Ovary (tissue), 9 donors: ENCODE results near the gene ADK. TPM values are rescaled to one million over a fixed set of nuclear protein-coding genes. Genes with fewer than 3 reads are reported as not detected.
"Not testable (repeated sequence)": the region's sequence is repeated elsewhere in the genome, so short reads cannot be mapped to it uniquely, and the experiment has no call there.

Source experiments
- DNase-seq, 5 donors: peaks; one replicate each; pipeline ENCODE4 v3.0.0-alpha.2; 2019 to 2020
- H3K27ac ChIP-seq, 2 donors: fragments of 200-600 bp; one replicate each; pipeline versions ENCODE4 v1.5.1 to v1.8.0; 2019 to 2022
- H3K27me3 ChIP-seq: fragments of 200-600 bp; one replicate; pipeline ENCODE4 v1.8.0; 2022
- H3K36me3 ChIP-seq: fragments of 200-600 bp; sonication (generic); one replicate; pipeline ENCODE4 v1.5.1; 2019
- H3K4me1 ChIP-seq: one replicate; pipeline ENCODE4 v1.8.1; 2013; ENCODE audit warnings: mild to moderate bottlenecking, moderate library complexity; ENCODE audit not compliant: insufficient read depth
- H3K4me3 ChIP-seq: fragments of 200-600 bp; sonication (generic); one replicate; pipeline ENCODE4 v1.5.1; 2017
- H3K9me3 ChIP-seq, 2 donors: fragments of 200-600 bp in 1 of 2; sonication (generic) in 1 of 2; one replicate each; pipeline versions ENCODE4 v1.5.1 to v1.8.1; 2013 to 2019; ENCODE audit warnings: mild to moderate bottlenecking in 1 of 2, moderate library complexity in 1 of 2
- CTCF ChIP-seq, 3 donors: fragments of 450-650 bp in 2 of 3; fragments of 200-600 bp in 1 of 3; IDR thresholded peaks; one replicate each; pipeline versions ENCODE4 v1.5.1 to v1.8.0; 2016 to 2022; ENCODE audit warnings: antibody characterized with exemption in 3 of 3, mild to moderate bottlenecking in 1 of 3
- EP300 ChIP-seq: sonication (generic); formaldehyde crosslinking; IDR thresholded peaks from one replicate; pipeline ENCODE4 v1.6.1; 2017; ENCODE audit warnings: antibody characterized with exemption
- POLR2A ChIP-seq: fragments of 450-650 bp; IDR thresholded peaks from one replicate; pipeline ENCODE4 v1.6.1; 2017; ENCODE audit warnings: antibody characterized with exemption, mild to moderate bottlenecking, moderate library complexity
- WGBS, 3 donors: extraction: QIAGEN DNeasy Blood & Tissue Kit in 1 of 3; methylation state at CpG; one replicate each; pipeline versions ENCODE4 v1.1.5 to v1.1.7; 2013 to 2017; 5-methylcytosine and 5-hydroxymethylcytosine counted together
- intact Hi-C, 4 donors: fragments of 100-400 bp; cut with DNase I; formaldehyde crosslinking; loops; one replicate each; pipeline versions ENCODE4 v1.11.0 to v1.15.1; 2022 to 2023
- polyA plus RNA-seq, 2 donors: library from polyadenylated mRNA; stranded (reverse); fragments of 200-250 nt in 1 of 2; fragments of 350-450 nt in 1 of 2; fragmentation: Illumina TruSeq in 1 of 2; extraction: RNeasy Lipid Tissue Mini Kit (QIAGEN cat#74804) in 1 of 2; gene quantifications; one replicate each; pipeline ENCODE4 v1.2.3, GENCODE V29; 2013 to 2014
- total RNA-seq, 7 donors: library from RNA; depleted of rRNA in 2 of 7; stranded (reverse); fragments of >200 nt in 2 of 7; fragmentation: NEBNext Ultra II Directional in 3 of 7; extraction: Animal tissue kit (Norgen Biotek cat#: 25700) in 3 of 7; gene quantifications; one replicate each; pipeline versions ENCODE4 v1.1.0 to v1.2.4, GENCODE V29; 2016 to 2023
- donor health status: DM: no; HTN: no; CAD: no; lungs with moderate emphysema.
- donor health status: DM: no; HTN: no; CAD: no.
- donor health status: Bipolar disorder and iron deficiency.
- donor health status: DM: yes; HTN: yes; CAD: no.
- donor health status: DM: no; HTN: no; CAD: no.
- donor health status: DM: yes; HTN: yes; CAD: no.

The ADK gene
- total and polyA plus RNA-seq, 9 donors = 9.4 to 20.4 (median 12.2) TPM

- Histone ChIP-seq H3K9me3 (no peaks in the 10 kb centered on the region), H3K36me3 (no peaks in the 10 kb centered on the region), H3K4me3 (no peak overlapping the region), H3K27ac (no peak overlapping the region), H3K27me3 (no peaks in the 10 kb centered on the region), H3K4me1 (no peaks in the 10 kb centered on the region)
- no peak for DNase-seq
- TF ChIP-seq EP300 (no peak), POLR2A (no peak), CTCF (IDR thresholded peaks at IDR 0.05) (no peak)
- intact Hi-C loops = no loop called here
- WGBS, 3 donors = 94 to 97% (median 97%) methylated on average over 1 of the region's 1 CpG
Measured at GRCh38 chr10:74344306-74344705, 193.3 kb downstream of the ADK start.

DNA sequence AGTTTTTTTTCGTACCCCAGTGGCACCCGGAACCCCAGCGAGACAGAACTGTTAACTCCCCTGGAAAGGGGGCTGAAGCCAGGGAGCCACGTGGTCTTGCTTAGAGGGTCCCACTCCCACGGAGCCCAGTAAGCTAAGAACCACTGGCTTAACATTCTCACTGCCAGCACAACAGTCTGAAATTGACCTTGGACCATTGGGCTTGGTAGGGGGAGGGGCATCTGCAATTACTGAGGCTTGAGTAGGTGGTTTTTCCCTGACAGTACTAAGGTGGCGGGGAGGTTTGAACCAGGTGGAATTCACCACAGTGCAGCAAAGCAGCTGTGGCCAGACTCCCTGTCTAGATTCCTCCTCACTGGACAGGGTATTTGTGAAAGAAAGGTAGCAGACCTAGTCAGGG lies 196.5 kb downstream of the ADK start:
- Histone ChIP-seq H3K27me3 (no peaks in the 10 kb centered on the region), H3K4me1 (no peaks in the 10 kb centered on the region), H3K36me3 (no peaks in the 10 kb centered on the region), H3K4me3 (no peak overlapping the region), H3K27ac (no peak overlapping the region), H3K9me3 (no peaks in the 10 kb centered on the region)
- TF ChIP-seq EP300 (no peak), POLR2A (no peak), CTCF (IDR thresholded peaks at IDR 0.05) (no peak)
- 79 to 85% (median 84%) methylated on average over 6 of the region's 6 CpGs for WGBS, 3 donors
- no peak for DNase-seq
- intact Hi-C loops = no loop called here

DNA sequence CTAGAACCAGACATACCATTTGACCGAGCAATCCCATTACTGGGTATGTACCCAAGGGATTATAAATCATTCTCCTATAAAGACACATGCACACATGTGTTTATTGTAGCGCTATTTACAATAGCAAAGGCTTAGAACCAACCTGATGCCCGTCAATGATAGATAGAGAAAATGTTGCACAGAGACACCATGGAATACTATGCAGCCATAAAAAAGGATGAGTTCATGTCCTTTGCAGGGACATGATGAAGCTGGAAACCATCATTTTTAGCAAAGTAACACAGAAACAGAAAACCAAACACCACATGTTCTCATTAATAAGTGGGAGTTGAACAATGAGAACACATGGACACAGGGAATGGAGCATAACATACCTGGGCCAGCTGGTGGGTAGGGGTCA lies 202.0 kb downstream of the ADK start:
- 95 to 100% (median 97%) methylated on average over 3 of the region's 3 CpGs for WGBS, 3 donors
- DNase-seq, H3K27ac ChIP-seq, H3K9me3 ChIP-seq, H3K27me3 ChIP-seq, intact Hi-C loops, H3K36me3 ChIP-seq, H3K4me1 ChIP-seq, H3K4me3 ChIP-seq: not testable (repeated sequence)

- no peaks in the 10 kb centered on the region for H3K9me3 ChIP-seq
- TF ChIP-seq POLR2A (no peak), EP300 (no peak), CTCF (IDR thresholded peaks at IDR 0.05) (no peak)
- H3K36me3 ChIP-seq = no peaks in the 10 kb centered on the region
Measured at GRCh38 chr10:74361678-74362077, 210.7 kb downstream of the ADK start.

DNA sequence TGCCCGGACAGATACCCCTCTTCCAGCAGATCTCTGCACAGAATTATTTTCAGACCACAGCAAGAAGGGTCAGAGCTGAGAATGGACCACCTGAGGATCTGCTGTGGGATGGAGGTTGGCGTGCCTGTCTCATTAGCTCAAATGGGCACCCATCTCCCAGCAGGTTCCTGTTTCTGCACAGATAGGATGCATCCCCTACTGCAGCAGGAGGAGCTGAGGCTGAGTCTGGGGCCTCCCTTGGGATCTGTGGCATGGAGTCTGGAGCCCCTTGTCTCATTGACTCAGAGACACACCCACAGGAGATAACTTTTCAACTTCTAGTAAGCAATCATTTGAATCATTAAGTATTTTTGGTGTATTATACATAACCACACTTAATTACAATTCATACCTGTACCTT lies 212.7 kb downstream of the ADK start:
- H3K36me3 ChIP-seq = no peaks in the 10 kb centered on the region
- no peak for DNase-seq
- 95 to 100% (median 100%) methylated on average over 2 of the region's 2 CpGs for WGBS, 3 donors

More at GRCh38 chr10:74361678-74362077, 210.7 kb downstream of the ADK start:
- Histone ChIP-seq H3K4me1 (no peaks in the 10 kb centered on the region), H3K4me3 (no peak overlapping the region), H3K27me3 (no peaks in the 10 kb centered on the region), H3K27ac (no peak overlapping the region)
- intact Hi-C loops = no loop called here
- no peak for DNase-seq

More for the DNA sequence above, 212.7 kb downstream of the ADK start:
- Histone ChIP-seq H3K27ac (no peak overlapping the region), H3K9me3 (no peaks in the 10 kb centered on the region), H3K4me3 (no peak overlapping the region), H3K4me1 (no peaks in the 10 kb centered on the region), H3K27me3 (no peaks in the 10 kb centered on the region)
- intact Hi-C loops = no loop called here
- TF ChIP-seq EP300 (no peak), POLR2A (no peak), CTCF (IDR thresholded peaks at IDR 0.05) (no peak)
